Activated CD4-positive, alpha-beta T cell treated with anti-CD3 and anti-CD28 coated beads, Interleukin-2, Interleukin-4, amounts not matched to agents 100 ng/mL and 50 ng/mL, durations not matched to agents 16 hours and 8 hours (primary cell): Measurements from ENCODE around the gene SP3.

Experiments used
- DNase-seq: peaks from one replicate; pipeline ENCODE4 v3.0.0-alpha.2; 2020; ENCODE audit warnings: low spot score

The SP3 gene

DNA sequence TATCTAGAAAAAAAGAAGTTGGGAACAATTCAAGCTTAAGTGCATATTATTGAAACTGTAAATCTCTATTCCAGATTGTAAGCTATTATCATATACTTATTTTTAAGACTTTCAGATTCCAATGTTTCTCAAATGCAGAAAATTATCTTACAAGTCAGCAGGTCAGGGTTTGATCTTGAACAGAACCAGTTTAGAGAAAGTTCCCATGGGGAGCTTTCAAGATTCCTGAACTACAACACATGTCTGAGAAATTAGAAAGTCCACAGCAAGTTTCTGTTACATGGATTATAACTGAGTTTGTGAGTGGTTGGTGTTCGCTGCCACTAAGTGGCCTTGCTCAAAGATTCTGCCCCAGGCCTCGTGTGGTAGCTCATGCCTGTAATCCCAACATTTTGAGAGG, 31.6 kb upstream of the SP3 start:
- DNase-seq: no peak

DNA sequence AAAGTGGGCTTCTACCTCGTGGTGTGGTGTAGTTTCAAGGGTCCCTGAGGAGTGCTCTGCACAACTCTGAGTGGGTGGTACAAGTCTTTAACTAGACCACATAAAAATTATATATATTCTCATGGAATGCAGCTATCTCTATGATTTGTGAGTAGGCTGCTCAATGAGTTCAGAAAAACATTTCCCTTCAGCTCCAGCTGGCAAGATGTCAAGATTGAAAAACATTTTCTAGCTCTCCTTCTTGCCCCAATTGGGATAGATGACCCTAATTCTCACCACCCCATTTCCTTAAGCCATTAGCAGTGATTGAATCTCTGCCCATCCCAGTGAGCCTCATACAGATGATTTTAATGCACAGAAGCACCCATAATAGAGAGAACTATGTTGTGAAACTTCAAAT, 28.3 kb upstream of the SP3 start:
- no peak for DNase-seq

DNA sequence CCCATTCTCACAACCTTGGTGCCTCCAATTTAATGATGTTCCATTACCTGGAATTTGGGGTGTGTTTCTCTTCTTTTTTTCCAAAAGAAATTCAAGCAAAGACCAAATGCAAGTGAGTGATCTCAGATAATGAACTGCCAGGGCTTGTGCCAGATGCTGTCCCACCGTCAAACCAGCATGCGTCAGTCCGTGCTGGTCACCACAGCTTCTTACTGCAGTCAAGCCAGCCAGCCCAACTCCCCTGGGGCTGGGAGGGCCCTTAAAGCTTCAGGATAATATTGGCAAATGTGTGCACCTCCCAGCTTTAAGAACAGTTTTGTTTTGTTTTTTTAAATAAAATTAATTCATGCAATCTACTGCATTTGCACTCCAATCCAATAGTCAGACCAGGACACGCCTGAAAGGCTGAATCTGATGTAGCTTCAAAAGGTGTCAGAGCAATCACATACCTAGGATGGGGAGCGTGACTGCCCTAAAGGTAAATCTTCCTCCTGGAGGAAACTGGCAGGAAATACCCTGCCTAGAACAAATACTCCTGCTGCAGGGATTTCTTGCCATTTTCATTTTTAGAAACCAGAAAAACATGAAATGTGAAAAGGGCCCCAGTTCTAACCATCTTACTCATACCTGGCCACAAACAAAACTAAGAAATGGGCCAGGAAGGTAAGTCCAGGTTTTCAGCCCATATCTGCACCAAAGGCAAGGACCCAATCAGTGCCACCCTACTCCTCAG, 26.8 kb upstream of the SP3 start:
- no peak for DNase-seq

DNA sequence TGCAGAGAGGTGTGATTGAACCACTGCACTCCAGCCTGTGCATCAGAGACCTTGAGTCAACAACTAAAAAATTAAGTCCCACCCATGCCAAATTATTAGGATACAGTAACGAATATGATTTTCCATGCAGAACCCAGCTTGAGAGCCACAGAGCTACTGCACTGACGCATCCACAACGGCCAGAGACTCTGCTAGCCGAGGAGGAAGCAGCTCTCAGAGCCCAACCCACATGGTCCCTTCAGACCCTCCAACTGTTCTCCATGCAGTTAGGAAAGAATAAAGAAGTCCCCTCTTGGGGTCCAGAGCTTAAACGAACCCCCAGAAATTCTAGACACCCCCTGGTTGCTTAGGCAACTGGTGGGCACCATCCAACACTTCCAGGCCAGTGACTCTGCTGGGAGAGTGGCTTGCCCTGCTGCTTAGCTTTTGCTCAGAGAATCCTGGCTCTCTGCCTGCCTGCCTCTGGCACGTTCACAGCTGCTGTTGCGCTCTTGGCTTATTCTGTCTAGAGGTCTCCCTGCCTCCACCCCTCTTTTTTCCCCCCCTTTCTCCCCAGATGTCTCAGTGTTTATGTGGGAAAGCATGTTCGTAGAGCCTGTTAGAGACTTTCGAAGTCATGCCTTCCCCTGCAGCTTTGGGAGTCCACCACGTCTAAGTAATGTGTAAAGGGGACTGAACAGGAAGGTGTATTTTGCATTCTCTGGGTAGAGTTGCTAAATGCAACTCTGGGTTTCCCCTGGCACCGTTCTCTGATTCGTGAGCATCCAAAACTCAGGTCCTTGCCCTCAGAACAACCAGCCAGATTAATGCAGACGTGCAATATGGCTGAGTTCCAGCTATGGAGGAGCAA, 26.0 kb upstream of the SP3 start:
- no peak for DNase-seq

DNA sequence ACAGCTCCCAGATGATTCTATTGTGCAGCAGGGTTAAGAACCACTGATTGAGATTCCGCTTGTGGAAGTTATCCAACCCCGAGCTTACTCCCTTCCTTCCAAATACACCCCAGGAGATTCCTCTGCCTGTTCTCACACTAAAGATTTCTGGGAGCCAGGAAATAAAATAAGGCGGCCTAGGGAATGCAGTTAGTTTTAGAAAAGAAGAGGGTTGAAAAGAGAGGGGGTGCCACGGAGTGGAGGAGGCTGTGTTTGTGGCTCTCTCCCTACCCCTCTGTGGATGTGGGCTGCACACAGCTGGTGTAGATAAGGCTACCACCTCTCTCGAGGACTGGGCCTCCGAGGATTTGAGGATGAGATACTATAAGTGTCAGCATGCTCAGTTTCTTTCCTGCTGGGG, 25.1 kb upstream of the SP3 start:
- DNase-seq: no peak

DNA sequence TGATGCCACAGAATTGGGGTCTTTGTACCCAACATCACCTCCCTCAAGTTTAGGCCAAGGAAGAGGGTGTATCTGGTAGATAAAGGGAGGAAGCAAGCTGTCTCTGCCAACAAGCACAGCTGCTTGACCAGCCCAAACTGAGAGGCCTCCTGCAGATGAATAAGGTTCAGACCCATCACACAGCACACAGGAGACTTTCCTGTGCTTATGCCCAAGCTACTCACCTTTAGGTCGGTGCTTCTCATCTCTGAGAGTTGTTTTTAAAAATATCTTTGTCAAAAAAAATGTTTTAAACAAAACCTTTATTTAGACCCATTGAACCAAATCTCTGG, 24.7 kb upstream of the SP3 start:
- DNase-seq: no peak

DNA sequence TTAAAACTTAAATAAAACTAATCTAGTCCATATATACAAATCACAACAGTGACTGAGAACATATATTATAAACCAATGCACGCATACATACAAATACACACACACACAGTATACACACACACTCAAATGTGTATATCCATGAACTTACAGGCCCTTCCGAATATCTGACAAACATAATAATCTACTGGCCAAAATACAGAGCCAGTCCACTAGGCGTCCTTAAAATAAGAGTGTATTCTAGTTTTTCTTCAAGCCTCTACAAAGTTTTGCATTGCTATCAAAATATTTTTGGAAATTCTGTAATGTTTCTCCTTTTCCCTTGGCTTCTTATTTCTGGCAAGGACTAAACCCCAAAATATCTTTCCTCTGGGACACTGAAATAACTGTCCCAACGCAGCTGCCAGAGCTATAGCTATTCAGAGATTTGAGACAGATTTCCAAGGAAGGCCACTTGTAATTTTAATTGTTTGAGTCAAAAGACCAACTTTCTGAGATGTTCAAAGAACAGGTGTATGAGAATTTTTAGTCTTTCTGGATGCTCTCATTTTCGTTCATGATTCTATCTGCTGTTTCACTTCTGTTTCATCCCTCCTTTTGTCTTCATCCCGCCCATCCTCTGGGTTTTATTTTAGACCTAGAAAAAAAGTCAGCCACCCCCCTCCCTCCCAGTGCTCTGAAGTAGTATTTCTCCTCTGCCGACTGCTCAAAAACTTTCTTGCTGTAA, 24.1 kb upstream of the SP3 start:
- no peak for DNase-seq

DNA sequence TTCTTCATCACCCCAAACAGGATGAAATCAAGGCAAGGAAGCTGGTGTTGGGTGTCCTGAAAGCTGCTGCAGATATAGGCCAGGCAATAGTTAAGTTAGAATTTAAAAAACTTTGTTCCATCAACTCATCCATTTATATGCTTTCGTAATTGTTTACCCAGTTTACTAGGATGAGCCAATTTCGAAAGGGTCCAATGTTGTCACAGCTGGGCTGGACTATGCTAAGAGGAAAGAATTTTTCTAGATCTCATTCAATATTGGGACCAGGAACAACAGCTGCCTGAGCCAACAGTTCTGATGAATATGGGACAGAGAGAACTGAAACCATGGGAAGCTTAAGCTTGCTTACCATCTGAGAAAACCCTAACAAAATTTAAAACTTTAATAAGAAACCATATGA, 21.6 kb upstream of the SP3 start:
- DNase-seq: no peak

DNA sequence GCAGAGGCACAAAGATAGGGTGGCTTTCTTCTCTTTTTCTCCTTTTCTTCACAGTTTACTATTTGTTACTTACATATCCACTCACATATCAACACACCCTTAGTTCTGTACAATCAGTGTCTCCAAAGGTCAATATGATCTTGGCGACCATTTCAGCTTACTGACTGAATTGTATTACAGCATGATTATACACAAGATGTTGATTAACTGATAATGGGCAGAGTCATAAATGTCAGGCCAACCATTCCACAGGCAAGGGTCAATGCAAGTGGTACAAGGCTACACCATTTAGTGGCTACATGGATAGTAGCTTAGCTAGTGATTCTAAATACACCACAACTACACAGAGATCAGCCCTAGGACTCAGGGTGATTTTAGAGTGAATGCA, 20.4 kb upstream of the SP3 start:
- no peak for DNase-seq

DNA sequence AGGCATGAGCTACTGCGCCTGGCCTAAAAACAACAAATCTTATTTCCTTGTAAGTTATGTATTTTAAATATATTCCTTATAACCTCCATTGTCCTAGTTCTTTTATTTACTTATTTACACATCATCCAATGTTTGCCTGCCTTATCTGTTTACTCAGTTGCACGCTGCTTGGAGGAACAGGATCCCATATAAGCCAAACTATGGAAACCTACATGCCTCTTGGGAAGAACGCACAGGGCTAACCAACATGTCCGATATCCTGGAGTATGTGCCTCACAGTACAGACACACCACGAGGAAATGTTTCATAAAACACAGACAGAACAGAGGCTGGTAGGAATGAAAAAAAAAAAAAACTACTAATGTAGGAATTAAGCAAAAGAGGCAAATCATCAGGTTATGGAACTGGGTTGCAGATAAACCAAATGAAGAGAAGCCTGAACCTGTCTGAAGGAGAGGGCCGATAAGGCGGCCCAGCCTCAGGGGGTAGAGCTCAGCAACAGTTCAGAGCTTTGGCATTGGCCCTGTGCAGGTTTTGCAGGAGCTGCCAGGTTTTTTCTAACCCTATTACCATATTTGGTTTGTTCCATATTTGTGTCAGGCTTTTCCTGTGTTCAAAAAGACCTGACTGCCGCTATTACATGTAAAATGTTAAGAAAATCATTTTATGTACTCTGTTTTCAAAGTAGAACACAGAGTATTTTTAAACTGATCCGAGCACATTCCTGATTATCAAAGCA, 19.9 kb upstream of the SP3 start:
- no peak for DNase-seq

DNA sequence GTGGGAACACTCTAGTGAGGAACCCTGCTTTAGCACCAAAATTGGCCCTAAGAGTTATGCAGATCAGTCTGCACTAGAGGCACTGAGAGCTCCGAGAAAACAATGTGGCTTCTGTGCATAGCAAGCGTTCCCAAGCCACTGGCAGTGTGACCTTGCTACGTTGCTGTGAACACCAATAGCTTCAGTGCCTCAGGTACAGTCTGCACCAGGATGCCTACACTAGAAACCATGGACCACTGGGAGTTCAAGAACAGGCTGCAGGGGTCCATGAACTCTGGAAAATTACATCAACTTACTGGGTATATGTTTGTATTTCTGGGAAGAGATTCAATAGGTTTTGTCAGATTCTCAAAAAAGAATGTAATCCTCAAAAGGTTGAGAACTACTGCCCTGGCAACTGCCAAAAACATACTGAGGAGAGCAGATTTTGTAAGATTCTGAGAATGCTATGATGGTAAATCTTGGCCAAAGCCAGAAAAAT, 18.3 kb upstream of the SP3 start:
- DNase-seq: no peak

DNA sequence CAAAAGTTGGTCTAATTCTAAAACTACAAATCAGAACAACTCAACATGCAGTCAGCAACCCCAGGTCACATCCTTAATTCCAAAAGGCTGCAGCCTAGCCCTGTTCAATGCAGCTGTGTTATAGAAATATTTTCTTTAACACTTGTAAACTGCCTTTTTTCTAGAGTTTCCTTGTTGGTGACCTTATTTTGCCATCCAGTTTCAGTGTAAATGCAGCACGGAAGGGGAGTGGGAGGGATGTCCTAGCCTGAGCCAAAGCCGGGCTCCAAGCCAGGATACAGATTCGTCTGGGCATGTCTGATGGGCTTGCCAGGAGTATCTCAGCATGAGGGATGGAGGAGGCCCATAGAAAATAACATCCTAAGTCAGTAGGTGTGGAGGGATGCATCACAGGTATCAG, 17.7 kb upstream of the SP3 start:
- DNase-seq: no peak

DNA sequence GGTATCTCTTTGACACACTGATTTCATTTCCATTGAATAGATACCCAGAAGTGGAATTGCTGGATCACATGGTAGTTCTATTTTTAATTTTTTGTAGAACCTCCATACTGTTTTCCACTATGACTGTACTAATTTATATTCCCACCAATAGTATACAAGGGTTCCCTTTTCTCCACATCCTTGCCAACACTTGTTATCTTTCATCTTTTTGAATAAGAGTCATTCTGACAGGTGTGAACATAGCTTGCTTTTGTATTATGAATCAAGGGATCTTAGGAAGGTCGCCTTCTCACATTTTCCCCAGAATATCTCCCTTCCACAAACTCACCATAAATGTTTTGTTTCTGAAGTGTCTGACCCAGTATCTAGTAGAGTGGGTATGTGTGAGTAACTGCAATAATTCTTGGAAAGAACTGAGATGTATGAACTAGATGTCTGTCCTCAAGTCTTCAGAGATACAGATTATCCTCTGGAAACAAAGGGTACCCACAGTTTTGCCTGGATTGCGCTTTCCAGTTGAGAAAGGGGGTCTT, 17.1 kb upstream of the SP3 start:
- DNase-seq: no peak

DNA sequence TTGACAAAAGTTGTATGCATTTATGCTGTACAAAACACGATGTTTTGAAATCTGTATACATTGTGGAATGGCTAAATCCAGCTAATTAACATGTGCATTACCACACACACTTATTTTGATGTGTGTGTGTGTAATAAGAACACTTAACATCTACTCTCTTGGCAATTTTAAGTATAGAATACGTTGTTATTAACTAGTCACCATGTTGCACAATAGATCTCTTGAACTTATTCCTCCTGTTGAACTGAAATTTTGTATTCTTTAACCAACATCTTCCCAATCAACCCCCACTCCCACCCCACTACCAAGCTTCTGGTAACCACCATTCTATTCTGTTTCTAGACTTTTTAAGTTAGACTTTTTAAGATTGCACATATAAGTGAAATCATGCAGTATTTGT, 16.3 kb upstream of the SP3 start:
- DNase-seq: no peak

DNA sequence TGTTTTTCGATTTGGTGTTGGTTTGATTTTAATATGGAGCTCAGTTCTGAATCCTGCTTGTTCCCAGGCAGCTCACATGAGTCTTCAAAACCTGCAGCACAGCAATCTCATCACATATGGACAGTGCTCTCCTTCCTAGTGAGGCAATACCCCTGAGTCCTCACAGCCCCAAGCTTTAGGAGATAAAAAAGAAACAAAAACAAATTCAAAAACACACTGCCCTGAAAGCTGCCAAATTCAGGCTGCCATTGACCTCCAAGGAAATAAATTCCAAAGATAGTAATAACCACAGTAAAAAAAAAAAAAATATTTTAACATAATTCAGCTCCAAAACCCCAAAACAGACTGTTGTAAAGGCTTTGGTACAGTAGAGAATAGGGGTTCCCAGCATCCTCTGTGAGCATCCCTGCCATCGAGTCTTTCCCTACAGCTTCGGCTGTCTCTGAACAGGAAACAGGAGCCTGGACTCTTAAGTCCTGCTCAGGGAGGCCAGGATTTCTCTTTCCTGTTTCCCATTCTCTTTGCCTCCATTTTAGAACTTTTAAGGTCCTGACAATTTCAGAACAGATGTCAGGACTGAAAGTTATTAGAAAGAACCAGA, 14.7 kb upstream of the SP3 start:
- DNase-seq: no peak

DNA sequence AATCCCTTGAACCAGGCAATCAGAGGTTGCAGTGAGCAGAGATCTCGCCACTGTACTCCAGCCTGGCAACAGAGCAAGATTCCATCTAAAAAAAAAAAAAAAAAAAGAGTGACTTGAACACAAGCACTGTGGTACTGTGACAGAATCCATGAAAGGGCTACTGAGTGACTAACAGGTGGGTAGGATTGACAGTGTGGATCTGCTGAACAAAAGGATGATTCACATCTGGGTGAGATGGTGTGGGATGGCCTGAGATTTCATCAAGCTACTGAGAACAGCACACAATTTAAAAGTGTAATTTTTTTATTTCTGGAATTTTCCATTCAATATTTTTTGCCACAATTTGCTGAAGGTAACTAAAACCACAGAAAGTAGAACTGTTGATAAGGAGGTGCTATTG, 13.3 kb upstream of the SP3 start:
- DNase-seq: peak; percentile 11

DNA sequence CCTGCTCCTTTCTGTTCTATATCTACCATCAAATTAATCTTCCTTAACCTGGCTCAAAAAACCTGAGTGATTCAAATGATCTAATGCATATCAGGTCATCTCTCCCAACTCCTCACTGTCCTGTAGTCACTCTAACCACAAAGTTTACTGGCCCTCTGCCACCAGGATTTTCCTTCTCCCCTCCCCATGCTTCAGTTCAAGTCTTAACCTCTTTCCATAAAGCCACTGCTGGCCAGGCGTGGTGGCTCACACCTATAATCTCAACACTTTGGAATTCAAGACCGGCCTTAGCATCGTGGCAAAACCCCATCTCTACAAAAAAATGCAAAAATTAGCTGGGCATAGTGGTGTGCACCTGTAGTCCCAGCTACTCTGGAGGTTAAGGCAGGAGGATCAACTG, 7.5 kb upstream of the SP3 start:
- DNase-seq: no peak

DNA sequence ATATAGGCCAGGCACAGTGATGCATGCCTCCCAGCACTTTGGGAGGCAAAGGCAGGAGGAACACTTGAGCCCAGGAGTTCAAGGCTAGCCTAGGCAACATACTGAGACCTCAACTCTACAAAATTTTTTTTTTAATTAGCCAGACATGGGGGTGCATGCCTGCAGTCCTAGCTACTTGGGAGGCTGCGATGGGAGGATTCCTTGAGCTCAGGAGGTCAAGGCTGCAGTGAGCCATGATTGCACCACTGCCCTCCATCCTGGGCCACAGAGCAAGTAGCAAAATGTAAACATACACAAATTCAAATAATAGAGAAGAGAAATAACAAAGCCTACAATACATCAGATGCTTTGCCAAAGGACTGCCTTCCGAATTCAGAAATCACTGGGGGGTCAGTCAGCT, 7.0 kb upstream of the SP3 start:
- DNase-seq: no peak

DNA sequence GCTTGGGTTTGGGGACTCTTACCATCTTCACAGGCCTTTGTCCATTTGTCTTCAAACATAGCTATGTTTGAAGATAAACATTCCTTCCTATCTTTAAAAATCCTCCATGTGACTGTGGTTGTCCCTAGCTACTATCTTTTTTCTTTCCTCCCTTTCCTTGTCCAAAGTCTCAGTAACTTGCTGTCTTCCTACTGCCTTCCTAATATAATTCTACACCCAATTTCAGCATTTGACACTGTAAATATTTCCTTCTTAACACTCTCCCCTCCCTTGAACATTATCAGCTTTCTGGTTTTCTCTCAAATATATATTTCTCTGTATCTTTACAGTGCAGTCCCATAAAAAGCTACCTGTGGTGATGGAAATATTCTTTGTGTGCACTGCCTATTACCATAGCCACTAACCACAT, 5.3 kb upstream of the SP3 start:
- DNase-seq: no peak

DNA sequence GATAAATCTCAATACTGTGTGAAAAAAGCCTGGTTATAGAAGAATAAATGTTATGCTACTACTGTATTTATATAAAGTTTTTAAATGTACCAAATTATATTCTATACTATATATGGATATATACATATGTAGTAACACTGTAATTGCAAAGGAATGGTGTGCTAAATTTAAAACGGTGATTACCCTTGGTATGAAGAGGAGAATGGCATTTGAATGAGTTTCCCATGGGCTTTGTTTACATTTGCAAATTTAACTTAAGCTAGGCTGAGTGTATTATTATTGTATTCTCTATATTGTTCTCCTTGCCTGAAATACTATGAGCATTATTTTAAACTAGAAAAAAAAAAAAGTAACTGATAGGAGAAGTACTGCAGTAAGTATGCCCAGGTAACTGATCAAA, 4.7 kb upstream of the SP3 start:
- no peak for DNase-seq

DNA sequence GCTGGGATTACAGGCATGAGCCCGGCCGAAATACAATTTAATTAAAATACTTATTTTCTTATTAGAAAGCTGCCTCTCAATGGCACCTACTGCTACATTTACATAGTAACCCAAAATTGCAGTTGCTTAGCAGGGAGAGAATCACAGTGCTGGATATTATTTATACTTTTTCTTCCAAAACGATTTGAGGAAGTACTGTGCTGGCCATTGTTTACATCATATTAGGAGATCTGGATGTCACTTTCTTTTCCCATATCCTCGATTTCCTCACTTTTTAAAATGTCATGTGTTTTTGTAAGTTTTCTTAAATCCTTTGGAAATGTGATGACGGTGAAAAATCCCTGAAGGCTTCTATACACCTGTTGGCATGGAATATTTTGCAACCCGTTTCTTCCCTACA, 3.4 kb upstream of the SP3 start:
- no peak for DNase-seq
